NCI-H748 (cell line): ENCODE measurements around the gene PGA3.
"Not testable (repeated sequence)": the region's sequence is repeated elsewhere in the genome, so short reads cannot be mapped to it uniquely, and the experiment has no call there.

Experiments used
- DNase-seq: peaks from one replicate; lab custom pipeline; 2025; ENCODE audit not compliant: unreplicated experiment; lab: John Stamatoyannopoulos, UW

The PGA3 gene

DNA sequence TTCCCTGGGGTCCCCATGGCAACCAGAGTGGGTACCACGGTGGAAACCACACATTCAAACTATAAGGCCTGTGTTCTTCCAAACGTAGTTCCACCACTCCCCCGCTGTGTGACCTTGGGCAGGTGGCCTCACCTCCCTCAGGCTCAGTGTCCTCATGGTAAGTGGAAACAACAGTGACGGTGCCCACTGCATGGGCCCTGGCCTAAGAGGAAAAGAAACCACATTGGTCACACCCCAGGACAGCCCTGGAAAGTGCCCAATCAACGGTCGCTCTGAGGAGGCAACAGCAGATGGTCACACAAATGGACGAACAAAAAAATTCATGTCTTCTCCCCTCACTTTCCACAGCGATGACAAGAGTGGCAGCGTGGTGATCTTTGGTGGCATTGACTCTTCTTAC lies 44.8 kb downstream of the PGA3 start:
- not testable (repeated sequence) for DNase-seq

DNA sequence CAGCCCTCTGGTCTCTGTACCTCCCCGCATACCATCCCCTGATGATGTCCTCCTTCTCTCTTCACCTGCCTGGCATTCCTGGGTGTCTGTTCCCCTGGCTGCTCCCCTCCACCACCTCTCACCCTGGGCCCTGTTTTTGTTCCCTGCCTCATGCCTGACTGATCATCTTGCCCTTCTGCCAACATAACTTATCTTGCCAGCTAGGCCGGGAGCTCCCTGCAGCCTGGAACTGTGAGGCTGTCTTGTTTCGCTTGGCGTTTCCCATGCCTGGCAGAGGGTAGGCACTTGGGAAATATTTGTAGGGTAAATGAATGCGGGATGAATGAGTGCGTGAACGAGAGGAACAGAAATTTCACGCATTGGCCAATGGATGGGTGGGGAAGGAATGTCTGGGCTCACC lies 45.9 kb downstream of the PGA3 start:
- not testable (repeated sequence) for DNase-seq

DNA sequence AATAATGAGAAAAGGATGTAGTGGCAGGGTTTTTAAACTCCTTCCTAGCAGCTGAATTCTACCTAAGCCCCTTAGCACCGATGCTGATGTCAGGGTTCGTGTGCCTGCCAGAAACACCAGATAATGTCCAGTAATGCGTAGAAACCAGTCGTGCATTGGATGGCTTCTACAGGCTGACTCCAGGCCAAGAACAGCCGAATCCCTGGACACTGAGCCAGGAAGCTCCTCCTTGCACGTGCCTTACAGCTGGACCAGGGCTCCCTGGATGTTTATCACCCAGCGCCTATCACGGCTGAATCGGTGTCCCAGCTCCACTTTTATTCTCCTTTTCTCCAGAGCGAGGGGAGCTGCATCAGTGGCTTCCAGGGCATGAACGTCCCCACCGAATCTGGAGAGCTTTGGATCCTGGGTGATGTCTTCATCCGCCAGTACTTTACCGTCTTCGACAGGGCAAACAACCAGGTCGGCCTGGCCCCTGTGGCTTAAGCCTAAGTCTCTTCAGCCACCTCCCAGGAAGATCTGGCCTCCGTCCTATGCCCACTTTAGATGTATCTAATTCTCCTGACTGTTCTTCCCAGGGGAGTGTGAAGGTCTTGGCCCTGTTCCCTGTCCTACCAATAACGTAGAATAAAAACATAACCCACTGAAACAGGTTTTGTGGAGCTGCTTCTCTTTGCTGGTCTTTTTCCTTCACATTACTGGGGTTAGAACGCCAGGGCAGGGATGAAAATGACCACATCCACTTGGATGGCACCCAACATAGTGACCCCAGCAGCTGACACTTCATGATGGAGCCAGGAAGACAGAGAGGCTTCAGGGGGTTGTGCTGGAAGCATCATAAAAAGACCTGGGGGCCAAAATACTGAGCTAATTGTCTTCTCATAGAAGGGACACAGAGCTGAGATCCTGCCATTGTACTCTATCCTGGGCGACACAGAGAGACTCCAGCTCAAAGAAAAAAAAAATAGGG lies 47.8 kb downstream of the PGA3 start:
- DNase-seq, result not testable (repeated sequence)

DNA sequence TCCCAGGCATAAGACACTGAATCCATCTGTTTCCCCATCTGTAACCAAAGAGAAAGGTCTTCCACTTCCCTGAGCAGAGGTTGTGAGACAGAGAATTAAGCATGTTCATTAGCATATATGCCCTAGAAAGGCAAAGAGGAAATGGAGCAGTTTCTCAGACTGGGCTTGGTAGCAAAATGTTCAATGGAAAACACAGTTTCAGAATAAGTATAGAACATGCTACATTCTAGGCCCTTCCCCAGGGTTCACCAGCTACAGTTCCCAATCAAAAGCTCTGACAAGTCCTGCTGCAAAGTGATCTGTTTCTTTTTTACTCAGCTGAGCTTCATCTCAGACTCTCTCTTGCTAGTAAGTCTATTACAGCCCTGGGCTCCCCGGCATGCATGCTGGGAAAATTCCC lies 49.0 kb downstream of the PGA3 start:
- not testable (repeated sequence) for DNase-seq

DNA sequence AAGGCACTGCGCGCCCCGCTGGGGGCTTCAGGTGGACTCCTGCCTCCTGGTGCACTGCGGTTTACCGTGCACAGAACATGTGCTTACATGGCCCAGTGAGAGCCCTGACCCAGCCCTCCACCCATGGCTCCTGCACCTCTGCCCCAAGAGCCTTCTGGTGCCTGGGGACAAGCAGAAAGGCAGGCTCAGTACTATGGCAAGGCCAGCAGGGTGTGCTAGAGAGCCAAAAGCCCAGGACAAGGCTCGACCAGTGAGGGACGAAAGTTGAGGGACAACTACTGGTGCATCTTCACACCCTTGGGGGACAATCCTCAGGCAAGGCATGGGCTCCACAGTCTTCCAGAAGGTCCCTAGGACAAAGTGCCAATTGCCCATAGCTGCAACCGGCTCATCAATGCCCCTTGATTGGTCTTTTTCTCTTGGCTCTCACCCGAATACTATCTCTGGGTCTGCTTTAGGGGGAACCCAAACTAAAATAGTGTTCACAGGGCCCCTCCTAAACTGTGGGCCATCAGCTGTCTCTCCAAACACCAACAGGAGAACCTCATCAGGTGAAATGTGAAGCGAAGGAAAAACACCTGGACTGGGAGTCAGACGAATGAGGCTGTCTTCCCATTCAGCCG lies 51.2 kb downstream of the PGA3 start:
- DNase-seq, result peak; percentile 46

DNA sequence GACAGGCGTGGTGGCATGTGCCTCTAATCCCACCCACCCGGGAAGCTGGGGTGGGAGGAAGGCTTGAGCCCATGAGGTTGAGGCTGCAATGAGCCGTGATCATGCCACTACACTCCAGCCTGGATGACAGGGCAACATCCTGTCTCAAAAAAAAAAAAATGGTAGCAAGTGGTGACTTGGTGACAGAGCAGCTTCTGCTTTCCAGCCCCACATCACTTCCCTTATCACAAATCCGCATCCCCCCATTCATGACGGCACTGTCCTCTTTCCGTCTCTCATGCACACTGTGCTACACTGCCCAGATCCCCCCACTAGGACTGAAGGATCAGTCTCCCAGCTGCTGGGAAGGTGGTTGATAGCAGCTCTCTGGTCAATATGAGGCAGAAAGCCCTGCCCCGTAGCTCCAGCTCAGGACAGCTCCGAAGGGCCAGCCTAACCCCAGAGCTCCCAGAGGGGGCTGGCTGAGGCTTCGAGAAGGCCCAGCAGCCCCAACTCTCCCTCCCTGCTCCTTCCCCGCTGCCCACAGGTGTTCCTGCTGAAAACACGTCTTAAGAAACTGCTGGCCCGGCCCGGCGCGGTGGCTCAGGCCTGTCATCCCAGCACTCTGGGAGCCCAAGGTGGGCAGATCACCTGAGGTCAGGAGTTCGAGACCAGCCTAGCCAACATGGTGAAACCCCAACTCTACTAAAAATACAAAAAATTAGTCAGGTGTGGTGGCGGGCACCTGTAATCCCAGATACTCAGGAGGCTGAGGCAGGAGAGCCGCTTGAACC lies 53.6 kb downstream of the PGA3 start:
- no peak for DNase-seq

DNA sequence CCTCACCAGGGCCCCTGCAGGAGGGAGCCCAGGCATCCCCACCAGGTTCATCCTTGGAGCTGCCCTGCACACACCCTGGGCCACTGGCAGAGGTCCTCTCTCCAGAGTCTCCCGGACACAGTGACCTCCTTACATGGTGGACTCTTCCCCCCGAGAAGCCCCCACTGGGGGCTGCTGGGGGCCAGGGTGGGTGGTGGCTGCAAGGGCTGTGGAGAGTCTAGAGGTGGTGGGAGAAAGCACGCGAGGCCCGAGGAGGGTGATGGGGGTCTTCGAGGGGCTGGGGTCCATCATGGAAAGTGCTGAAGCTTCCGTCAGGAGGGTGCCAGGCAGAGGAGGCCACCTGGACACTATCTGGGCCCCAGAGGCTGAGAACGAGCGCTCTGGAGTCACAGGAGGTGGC lies 55.2 kb downstream of the PGA3 start:
- no peak for DNase-seq

DNA sequence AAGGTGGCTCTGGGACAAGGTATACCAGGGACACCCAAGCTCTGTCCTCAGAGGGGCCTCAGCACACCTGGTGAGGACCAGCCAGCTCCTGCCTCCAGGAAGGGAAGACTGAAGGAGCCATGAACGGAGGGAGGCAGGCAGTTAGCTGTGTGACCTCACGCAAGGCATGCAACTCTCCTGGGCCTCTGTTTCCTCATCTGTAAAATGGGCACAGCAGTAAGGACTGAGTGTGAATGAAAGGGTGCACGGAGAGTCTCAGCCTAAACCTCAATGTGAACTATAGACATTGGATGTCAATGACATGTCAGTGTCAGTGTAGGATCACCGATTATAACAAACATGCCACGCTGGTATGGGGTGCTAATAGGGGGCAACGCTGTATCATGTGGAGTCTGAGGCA lies 56.0 kb downstream of the PGA3 start:
- DNase-seq, result no peak
